ENCODE data around the gene PCDH9.

PCDH9 gene

GRCh38 chr13:66461021-66461420 is 769.1 kb downstream of the PCDH9 start:
- no peak for TF ChIP-seq CTCF (IDR thresholded peaks at IDR 0.05; ENCODE audit: insufficient read depth, low read length, missing control alignments)
- ChIA-PET CTCF (interaction anchor here (0.9 kb wide), 1 partner anchor 16 kb away, joined by 3 read pairs; no protein-coding TSS in a partner anchor), POLR2A (no interaction called here)
- no peak overlapping the region for H3K4me3 ChIP-seq (ENCODE audit: low read depth, low read length)
- DNase-seq (ENCODE audit: low read depth, low spot score), result no peak

GRCh38 chr13:66459634-66460033 is 770.5 kb downstream of the PCDH9 start:
- ChIA-PET POLR2A (no interaction called here), CTCF (no interaction called here)
- H3K4me3 ChIP-seq (ENCODE audit: low read depth, low read length), result no peak overlapping the region
- no peak for TF ChIP-seq CTCF (IDR thresholded peaks at IDR 0.05; ENCODE audit: insufficient read depth, low read length, missing control alignments)
- no peak for DNase-seq (ENCODE audit: low read depth, low spot score)

- CTCF ChIA-PET, result no interaction called here
- no peak overlapping the region for H3K4me3 ChIP-seq (ENCODE audit: low read depth, low read length)
- DNase-seq (ENCODE audit: low read depth, low spot score), result no peak
- TF ChIP-seq CTCF (IDR thresholded peaks at IDR 0.05; ENCODE audit: insufficient read depth, low read length, missing control alignments), result no peak
- POLR2A ChIA-PET, result no interaction called here
Measured at GRCh38 chr13:66459143-66459542, 771.0 kb downstream of the PCDH9 start.

- ChIA-PET POLR2A (no interaction called here), CTCF (no interaction called here)
- no peak for DNase-seq (ENCODE audit: low read depth, low spot score)
- no peak for TF ChIP-seq CTCF (IDR thresholded peaks at IDR 0.05; ENCODE audit: insufficient read depth, low read length, missing control alignments)
- H3K4me3 ChIP-seq (ENCODE audit: low read depth, low read length), result no peak overlapping the region
Measured at GRCh38 chr13:66446413-66446812, 783.7 kb downstream of the PCDH9 start.

- ChIA-PET CTCF (no interaction called here), POLR2A (no interaction called here)
- no peak for TF ChIP-seq CTCF (IDR thresholded peaks at IDR 0.05; ENCODE audit: insufficient read depth, low read length, missing control alignments)
- no peak for DNase-seq (ENCODE audit: low read depth, low spot score)
- no peak overlapping the region for H3K4me3 ChIP-seq (ENCODE audit: low read depth, low read length)
Measured at GRCh38 chr13:66443926-66444325, 786.2 kb downstream of the PCDH9 start.

- no peak for TF ChIP-seq CTCF (IDR thresholded peaks at IDR 0.05; ENCODE audit: insufficient read depth, low read length, missing control alignments)
- no peak for DNase-seq (ENCODE audit: low read depth, low spot score)
- CTCF ChIA-PET, result no interaction called here
- no peak overlapping the region for H3K4me3 ChIP-seq (ENCODE audit: low read depth, low read length)
- POLR2A ChIA-PET, result no interaction called here
Measured at GRCh38 chr13:66440938-66441337, 789.2 kb downstream of the PCDH9 start.
